ENCODE results near the gene CARD9.

Gene CARD9

GRCh38 chr9:136349546-136349945 is 23.9 kb downstream of the CARD9 start:
- DNase-seq, result no peak

- no peak for DNase-seq
These were observed 24.8 kb downstream of the CARD9 start for GRCh38 chr9:136348691-136349090.

- no peak for DNase-seq
These were observed 25.8 kb downstream of the CARD9 start for GRCh38 chr9:136347472-136348256.

GRCh38 chr9:136346927-136347465 is 26.5 kb downstream of the CARD9 start:
- DNase-seq, result peak in 1 of 51 donors; percentile 17

- no peak for DNase-seq
These were observed 27.4 kb downstream of the CARD9 start for GRCh38 chr9:136346157-136346481.

- peak in 49 of 51 donors; percentile 27 to 94 (median 77) for DNase-seq
These were observed 27.9 kb downstream of the CARD9 start for GRCh38 chr9:136345281-136346156.

GRCh38 chr9:136344544-136345280 is 28.8 kb downstream of the CARD9 start:
- no peak for DNase-seq

GRCh38 chr9:136343884-136344269 is 29.6 kb downstream of the CARD9 start:
- DNase-seq, result no peak

GRCh38 chr9:136343121-136343883 is 30.2 kb downstream of the CARD9 start:
- peak in 2 of 51 donors; percentile 19 to 47 for DNase-seq

- DNase-seq, result peak in 43 of 51 donors; percentile 25 to 88 (median 66)
These were observed 31.0 kb downstream of the CARD9 start for GRCh38 chr9:136342181-136343120.

GRCh38 chr9:136341769-136342168 is 31.7 kb downstream of the CARD9 start:
- DNase-seq, result no peak

- peak in 4 of 51 donors; percentile 18 to 20 (median 19) for DNase-seq
These were observed 32.3 kb downstream of the CARD9 start for GRCh38 chr9:136341042-136341655.

GRCh38 chr9:136340356-136341041 is 33.0 kb downstream of the CARD9 start:
- DNase-seq, result no peak

- no peak for DNase-seq
These were observed 33.5 kb downstream of the CARD9 start for GRCh38 chr9:136339958-136340310.

GRCh38 chr9:136339173-136339957 is 34.1 kb downstream of the CARD9 start:
- peak in 40 of 51 donors; percentile 17 to 81 (median 47) for DNase-seq

GRCh38 chr9:136338511-136338910 is 35.0 kb downstream of the CARD9 start:
- DNase-seq, result no peak
